HG03442 (cell line): ENCODE results near the gene GALNT2.

Experiments
- ATAC-seq: cut with Tn5 transposase; IDR thresholded peaks from one replicate; pipeline ENCODE4 v1.9.1; 2021; ENCODE audit warnings: mild to moderate bottlenecking, moderate library complexity; ENCODE audit not compliant: unreplicated experiment

GALNT2 gene

DNA sequence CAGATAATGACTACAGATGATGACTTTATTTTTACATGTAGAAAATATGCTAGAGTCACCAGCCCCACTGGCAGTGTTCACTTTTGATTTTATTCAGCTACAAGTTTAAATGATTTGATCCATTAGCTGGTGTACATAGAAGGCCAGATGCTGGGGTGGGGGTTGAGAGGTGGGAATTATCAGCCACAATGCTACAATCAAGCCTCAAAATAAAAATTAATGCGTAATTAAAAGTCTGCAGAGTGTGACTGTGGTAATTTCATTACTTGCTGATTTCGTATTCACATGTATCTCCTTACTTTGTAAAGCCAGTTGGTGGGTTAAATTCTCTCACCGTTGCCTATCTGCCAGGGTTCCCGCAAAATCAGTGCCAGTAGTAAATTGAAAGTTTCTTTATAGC lies 109.3 kb downstream of the GALNT2 start:
- no peak for ATAC-seq

DNA sequence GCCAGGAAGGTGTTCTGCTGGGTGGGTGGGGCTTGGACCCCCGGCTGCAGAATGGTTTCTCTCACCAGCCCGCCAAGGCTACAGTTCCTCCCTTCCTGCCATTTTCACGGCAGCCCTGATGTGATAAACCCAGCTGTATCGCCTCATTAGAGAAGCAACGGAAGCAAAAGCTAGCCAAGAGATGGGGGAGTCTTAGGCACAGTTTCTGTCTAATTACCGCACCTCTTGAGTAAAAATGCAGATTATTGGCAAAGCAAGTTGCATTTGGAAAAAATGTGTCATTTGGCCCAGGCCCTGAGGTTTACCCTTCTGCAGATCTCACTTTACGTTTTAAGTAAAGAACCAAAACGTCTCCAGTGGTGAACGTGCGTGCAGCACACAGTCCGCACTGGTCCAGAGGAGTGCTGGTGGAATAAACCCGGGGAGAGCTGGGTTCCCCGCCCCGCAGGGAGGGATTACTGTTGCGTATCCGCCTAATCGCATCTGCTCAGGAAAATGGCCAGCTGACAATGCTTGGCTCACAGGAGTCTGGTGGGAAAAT lies 109.9 kb downstream of the GALNT2 start:
- no peak for ATAC-seq

DNA sequence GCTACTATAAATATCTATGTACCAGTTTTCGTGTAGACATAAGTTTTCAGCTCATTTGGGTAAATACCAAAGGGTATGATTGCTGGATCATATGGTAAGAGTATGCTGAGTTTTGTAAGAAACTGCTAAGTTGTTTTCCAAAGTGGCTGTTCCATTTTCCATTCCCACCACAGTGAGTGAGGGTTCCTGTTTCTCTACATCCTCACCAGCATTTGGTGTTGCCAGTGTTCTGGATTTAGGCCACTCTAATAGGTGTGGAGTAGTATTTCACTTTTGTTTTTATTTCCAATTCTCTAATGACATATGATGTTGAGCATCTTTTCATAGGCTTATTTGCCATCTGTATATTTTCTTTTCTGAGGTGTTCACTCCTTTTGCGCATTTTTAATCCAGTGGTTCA lies 112.2 kb downstream of the GALNT2 start:
- ATAC-seq, result no peak

DNA sequence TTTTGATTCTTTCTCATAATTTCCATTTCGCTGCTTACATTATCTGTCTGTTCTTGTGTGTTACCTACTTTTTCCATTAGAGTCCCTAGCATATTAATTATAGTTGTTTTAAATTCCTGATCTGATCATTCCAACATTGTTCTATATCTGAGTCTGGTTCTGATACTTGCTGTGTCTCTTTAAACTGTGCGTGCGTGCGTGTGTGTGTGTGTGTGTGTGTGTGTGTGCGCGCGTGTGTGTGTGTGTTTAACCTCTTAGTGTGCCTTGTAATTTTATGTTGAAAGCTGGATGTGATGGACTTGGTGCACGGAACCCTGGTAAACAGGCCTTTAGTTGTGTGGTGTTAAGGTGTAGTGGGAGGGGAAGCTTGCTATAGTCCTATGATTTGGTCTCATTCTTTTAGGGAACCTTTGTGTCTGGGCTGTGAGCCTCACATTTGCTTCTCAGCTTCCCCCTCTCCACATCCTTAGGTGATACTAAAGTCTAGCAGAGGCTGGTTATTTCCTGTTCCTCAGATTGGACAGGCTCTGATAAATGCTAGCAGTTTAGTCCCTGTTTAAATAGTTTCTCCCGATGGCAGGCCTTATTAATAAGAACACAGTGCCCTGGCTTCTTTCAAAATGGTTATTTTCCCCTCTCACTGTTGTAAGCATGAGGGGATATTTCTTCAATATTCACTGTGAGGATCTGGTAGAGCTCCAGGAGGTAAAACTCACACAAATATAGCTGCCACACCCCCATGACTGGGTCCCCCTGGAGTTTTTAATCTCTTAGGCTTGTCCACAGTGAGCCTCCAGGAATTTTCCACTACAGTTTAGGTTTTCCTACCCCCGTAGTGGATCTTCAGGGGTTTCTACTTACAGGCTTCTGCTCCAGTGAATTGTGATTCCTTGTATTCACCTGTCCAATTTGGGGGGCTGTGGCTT lies 118.3 kb downstream of the GALNT2 start:
- ATAC-seq, result no peak

DNA sequence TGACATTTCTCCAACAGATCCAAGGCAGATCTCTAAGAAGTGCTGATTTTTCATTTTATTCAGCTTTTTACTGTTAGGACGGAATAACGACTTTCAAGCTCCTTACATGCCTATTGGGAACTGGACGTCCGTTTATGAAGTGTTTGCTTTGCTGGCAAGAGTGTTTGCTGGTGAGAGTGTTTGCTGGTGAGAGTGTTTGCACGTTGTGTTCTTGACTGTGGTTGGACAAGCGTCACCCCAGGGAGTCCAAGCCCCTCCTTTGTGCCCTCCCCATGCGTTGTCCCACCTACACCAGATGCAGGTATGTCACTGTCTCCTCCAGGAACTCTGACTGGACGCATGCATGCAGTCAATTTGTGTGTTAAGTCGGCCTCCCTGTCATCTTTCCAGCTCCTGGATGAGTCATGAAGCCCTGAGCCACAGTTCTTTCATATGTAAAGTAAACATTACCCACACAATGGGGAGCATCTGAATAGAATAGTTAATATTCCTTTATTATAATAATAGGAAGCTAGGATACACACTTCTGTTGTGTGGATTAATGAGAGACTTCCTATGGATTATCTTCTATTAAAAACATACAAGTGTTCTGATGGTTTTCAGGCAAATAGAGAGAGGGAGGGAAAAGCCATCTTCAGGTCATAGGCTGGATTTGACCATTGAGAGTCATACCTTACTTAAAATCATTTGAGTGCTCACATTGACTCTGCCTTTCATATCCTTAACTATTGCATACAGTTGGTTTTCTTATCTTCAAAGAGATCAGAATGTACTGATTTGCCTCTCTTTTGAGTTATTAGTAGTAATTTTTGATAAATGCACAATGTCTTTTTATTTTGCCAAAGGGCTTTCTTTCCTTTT lies 119.2 kb downstream of the GALNT2 start:
- no peak for ATAC-seq

DNA sequence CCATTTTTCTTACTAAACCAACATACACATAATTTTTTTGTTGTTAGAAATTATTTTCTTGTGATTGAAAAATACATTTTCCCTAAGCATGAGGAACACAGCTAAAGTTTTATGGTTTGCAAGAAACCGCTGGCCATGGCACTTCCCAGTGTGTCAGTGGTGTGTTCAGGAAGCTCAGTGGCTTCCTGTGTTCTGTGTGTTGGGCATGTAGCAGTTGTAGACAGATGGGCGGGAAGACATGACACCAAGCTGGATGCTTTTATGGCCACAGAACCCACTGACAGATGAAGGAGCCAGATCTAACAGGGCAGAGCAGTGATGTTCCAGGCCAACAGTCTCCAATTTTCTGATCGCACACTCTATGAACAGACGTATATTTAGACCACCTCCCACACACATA lies 119.8 kb downstream of the GALNT2 start:
- ATAC-seq, result no peak

DNA sequence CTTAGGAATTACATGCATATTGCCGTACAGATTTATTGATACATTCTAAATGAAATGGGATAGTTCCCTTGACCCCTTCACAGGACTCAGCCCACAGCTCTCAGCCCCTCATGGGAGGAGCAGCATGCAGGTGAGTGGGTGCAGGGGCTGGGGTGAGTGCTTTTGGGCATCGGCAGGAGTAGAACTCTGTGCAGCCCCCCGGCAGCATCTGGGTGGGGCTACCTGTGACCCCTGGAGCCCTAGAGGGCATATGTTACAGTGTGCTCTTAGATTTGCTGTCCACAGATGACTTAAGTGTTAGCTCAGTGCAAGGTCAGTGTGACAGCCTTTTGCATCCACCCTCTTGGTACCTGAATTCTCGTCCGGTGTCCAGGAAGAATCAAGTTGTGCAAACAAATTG lies 120.3 kb downstream of the GALNT2 start:
- no peak for ATAC-seq

DNA sequence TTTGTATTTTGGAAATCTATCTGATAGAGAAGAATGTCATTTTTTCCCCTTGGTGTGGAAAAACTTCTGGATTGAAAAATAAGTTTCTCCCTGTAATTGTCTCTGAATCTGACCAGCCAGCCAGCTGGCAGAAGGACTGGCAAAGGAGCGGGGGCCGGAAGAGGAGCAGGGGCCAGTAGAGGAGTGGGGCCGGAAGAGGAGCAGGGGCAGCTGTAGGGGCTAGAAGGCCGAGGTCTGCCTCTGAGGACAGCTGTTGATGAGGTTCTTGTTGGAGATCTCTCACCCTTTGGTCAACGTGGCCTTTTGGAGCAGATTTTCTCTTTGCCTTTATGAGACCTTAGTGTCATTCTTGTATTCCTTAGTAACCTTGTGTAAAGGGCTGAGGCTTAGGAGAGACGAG lies 121.8 kb downstream of the GALNT2 start:
- ATAC-seq, result no peak

DNA sequence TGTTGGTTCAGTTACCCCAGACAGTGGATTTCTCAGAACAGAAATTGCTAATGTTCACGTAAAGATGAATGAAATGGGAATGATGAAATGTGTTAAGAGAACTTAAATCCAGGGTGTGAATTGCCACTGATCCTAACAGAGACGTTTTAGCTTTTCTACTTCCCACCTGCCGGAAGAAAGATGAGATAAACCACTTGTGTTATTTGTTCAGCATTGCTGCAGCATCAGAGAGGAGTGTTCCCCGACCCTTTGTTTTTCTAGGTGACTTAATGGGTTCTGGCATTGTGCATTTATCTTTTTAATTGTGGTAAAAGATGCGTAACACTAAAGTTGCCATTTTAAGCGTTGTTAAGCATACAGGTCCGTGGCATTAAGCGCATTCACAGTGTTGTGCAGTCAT lies 122.3 kb downstream of the GALNT2 start:
- ATAC-seq, result no peak

DNA sequence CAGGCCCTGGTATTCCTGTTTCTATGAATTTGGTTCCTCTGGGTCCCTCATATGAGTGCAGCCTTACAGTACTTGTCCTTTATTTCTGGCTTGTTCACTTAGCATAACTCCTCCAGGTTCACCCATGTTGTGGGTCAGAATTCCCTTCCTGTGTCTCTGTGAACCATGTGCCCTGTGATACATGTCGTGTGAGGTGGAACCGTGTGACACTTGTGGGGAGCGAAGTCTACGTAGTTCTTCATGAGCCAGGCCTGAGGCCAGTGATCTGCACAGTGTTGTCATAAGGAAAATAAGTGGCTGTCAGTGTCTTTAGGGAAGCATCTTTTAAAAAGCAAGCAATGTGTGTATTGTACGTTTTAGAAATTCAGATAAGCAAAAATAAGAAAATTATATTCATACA lies 122.8 kb downstream of the GALNT2 start:
- ATAC-seq, result no peak

DNA sequence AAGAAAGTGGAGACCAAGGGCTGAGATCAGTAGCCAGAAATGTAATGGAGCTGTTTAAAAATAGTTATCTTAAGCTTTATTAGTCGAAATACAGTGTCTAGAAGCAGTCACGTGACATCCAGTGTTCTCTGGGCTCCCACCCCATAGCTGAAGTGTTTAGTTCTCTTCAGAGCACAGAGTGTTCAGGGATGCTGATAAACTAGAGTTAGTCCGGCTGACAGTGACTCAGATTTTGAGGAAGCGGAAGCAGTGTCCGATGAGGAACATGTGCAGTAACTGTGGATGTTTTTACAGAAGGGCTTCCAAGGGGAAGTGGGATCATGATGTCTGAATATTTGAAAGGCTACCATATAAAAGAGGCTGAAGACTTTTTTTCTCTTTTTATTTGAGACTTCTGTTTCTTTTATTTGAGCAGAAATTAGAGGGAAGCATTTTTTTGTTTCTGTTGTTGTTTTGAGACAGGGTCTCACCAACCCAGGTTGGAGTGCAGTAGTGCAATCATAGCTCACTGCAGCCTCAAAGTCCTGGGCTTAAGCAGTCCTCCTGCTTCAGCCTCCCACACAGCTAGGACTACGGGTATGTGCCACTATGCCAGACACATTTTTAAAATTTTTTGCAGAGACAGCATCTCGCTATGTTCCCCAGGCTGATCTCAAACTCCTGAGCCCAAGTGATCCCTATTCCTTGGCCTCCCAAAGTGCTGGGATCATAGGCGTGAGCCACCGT lies 124.2 kb downstream of the GALNT2 start:
- no peak for ATAC-seq

DNA sequence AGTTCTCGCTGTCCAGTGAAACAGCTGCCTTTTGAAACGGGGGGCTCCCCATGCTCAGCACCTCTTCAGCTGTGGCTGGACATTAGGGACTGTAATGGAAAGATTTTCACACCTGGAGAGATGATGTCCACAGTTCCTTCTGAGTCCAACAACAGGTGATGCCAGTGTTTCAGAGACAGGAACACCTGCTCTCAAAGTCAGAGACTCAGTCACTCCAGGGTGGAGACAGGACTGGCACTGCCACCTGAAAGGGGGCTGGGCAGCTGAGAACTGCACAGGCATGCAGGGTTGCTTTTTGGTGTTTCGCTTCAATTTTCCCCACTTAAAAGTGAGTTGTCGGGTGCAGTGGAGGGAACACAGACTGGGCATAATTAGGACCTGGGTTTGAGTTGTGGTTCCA lies 124.8 kb downstream of the GALNT2 start:
- ATAC-seq, result no peak

DNA sequence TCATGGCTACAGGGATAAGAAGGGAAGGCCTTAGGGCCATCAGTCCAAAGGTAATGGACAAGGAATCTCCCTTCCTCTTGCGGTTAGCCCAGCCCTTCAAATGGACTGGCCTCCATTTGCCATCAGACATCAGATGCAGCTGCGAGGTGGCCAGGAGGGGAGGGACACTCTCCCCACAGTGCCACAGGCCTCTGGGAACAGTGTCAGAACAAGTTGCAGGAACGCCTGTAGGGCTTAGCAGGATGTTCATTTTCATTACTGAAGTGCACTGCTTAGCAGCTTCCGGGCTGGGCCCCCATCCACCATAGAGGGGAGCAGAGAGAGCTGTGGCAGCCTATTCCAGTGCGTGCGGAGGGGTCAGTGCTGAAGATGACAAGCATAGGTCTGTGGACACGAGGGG lies 127.5 kb downstream of the GALNT2 start:
- ATAC-seq, result no peak

DNA sequence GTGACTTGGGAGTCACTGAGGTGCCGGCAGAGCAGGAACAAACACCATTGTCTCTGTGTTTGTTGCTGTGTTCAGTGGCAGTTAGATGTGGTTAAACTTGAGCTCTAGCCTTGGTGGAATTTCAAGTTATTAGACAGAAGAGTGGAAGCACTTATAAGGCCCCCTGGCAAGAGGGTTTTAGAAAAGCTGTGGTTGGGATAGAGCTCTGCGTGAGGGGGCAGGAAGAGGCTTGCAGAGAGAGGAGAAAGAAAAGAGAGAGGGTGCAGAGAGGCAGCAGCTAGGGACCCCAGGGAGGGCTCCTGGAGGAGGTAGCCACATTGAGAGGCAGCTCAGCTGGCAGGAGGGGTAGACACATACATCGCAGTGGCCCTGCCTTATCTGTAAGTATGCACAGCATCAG lies 128.2 kb downstream of the GALNT2 start:
- no peak for ATAC-seq

DNA sequence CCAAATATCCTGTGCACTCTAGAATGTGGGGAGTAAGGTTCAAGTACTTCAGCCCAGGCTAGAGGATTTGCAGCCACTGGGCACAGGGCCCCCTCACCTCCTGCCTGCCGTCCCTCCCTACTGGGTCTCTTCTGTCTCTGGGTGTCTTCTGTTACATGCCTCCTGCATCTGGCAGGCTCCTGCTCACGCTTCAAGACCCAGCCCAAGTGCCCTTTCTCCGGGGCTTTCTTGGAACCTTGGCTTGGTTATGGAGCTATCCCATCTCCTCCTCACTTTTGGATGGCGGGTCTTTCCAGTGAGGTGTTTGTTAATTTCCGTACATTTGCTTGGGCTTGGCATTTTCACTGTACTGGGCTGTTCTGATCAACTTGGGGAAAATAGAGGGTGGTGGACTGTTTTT lies 129.0 kb downstream of the GALNT2 start:
- ATAC-seq, result no peak

DNA sequence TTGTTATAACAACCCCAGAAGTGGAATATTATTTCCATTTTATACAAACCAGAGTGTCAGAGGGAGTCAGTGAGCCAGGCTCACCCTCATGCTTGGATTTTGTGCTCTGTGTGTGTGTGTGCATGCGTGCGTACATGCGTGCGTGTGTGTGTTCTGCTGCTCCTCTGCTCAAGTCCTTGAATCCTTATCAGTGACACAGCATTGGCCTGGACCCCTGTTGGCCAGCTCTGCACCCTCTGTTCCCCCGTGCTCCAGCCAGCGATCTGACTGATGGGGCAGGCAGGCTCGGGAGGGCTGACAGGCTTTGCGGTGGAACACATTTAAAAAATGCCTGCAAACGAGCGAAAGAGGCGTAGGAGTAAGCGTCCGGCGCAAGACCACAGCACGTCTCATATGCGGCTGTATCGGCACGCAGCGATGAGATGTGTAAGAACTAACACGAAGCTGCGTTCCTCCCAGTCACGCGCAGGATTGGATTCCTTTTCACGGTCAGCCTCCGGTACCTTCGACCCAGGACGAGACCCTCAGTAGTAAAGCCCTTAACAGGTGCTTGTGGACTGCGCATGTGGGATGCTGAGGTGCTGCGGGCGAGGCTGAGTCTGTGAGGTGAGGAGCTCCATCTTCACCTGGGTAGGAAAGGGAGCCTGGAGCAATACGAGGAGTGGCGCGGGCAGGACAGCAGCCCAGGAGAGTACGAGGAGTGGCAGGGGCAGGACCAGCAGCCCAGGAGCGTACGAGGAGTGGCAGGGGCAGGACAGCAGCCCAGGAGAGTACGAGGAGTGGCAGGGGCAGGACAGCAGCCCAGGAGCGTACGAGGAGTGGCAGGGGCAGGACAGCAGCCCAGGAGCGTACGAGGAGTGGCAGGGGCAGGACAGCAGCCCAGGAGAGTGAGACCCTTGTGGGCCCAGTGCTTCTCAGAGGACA lies 130.9 kb downstream of the GALNT2 start:
- ATAC-seq, result no peak

DNA sequence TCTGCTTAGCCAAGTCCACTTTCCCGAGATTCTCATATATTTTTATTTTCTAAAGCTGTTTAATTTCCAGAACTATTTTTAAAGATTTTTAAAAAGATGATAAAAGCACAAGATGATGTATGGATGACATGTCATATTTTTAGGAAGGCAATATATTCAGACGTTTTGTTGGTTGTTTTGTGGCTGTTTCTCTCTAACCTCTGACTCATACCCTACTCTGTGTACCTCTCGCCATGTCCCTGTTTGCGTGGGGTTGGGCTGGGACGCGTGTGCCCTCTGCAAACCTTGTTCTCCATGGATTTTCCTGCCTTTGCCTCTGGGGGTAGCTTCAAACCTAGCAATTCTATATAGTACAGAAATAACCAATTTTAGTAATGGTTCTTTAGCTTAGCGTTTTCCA lies 132.0 kb downstream of the GALNT2 start:
- ATAC-seq, result no peak

DNA sequence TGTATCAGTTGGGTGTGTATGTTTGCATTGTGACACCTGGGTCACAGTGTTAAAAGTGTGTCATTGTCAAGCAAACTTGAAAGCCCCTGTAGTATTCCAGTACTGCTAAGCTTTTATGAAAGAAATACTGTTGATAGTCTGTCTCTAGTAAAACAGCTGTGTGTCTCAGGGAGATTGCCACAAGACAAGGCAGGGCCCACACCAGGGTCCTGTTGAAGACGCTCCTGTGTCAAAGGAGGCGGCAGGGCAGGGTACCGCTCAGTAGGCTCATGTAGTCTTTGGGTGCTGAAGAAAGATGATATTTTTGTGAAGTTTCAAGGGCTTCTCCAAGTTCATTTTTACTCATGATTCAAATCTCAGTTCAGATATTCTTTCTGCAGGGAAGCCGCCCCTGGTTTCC lies 132.5 kb downstream of the GALNT2 start:
- no peak for ATAC-seq

DNA sequence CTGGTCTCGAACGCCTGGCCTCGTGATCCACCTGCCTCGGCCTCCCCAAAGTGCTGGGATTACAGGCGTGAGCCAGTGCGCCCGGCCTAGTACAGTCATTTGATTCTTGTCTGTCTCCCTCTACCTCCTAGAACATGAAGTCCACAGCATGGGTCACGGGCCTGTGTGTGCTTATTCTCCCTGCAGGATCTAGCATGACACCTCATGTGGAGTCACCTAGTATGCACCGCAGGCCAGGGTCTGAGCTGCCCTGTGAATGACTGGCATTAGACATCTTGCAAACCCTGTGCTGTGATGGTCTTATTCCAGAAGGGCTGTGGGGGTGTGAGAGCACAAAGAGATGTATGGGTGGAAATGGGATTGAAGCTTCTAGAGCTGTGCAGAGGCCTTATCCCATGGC lies 133.2 kb downstream of the GALNT2 start:
- no peak for ATAC-seq

DNA sequence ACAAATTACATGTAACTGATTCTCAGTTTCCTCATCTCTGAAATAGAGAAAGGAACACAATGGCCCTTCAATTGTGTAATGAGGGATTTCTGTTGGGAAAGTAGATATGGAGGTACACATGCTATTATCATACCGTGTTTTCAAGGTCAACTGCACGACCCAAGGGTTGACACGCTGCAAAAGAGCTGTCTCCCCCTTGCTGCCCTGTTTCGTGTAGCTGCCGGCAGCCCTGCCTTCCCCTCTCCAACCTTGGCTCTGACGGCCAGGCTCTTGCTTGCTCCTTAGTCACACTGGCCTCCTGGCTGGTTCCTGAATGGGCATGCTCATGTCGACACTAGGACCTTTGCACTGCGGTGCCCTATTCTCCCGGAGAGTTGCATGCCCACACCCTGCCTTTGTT lies 134.4 kb downstream of the GALNT2 start:
- ATAC-seq, result no peak
